ENCODE data around the gene CDK5RAP1.
"Not testable (repeated sequence)": the region's sequence is repeated elsewhere in the genome, so short reads cannot be mapped to it uniquely, and the experiment has no call there.

Gene CDK5RAP1

GRCh38 chr20:33401184-33401920, at the start of gene CDK5RAP1:
CDK5RAP1 (minus strand) TSS chr20:33401519; CDS start chr20:33397064, 4,455 bp downstream.
- peak; percentile 85 for DNase-seq

- DNase-seq: peak; percentile 69
Observed at GRCh38 chr20:33450867-33451266, 49.5 kb upstream of the CDK5RAP1 start.

- DNase-seq: no peak
Observed at GRCh38 chr20:33445881-33446625, 44.7 kb upstream of the CDK5RAP1 start.

- DNase-seq: no peak
Observed at GRCh38 chr20:33444797-33445560, 43.7 kb upstream of the CDK5RAP1 start.

- peak; percentile 69 for DNase-seq
Observed at GRCh38 chr20:33443512-33444239, 42.4 kb upstream of the CDK5RAP1 start, which contains the start of gene SNTA1. SNTA1 (minus strand) TSS chr20:33443763; CDS start chr20:33443620, 143 bp downstream.

GRCh38 chr20:33443006-33443511, 41.7 kb upstream of the CDK5RAP1 start:
- DNase-seq: no peak

GRCh38 chr20:33442136-33443005, 41.1 kb upstream of the CDK5RAP1 start:
- DNase-seq: no peak

GRCh38 chr20:33441142-33441955, 40.0 kb upstream of the CDK5RAP1 start:
- DNase-seq: no peak

- not testable (repeated sequence) for DNase-seq
Observed at GRCh38 chr20:33440562-33440961, 39.2 kb upstream of the CDK5RAP1 start.

- no peak for DNase-seq
Observed at GRCh38 chr20:33438481-33438880, 37.2 kb upstream of the CDK5RAP1 start.

GRCh38 chr20:33437141-33437911, 36.0 kb upstream of the CDK5RAP1 start:
- no peak for DNase-seq

- DNase-seq: no peak
Observed at GRCh38 chr20:33434434-33434833, 33.1 kb upstream of the CDK5RAP1 start.

GRCh38 chr20:33433465-33434234, 32.3 kb upstream of the CDK5RAP1 start:
- DNase-seq: no peak

GRCh38 chr20:33431797-33432381, 30.6 kb upstream of the CDK5RAP1 start:
- DNase-seq: no peak

GRCh38 chr20:33423875-33424274, 22.6 kb upstream of the CDK5RAP1 start:
- DNase-seq: not testable (repeated sequence)

GRCh38 chr20:33423141-33423834, 22.0 kb upstream of the CDK5RAP1 start:
- DNase-seq: peak; percentile 79

- DNase-seq: no peak
Observed at GRCh38 chr20:33419140-33419974, 18.0 kb upstream of the CDK5RAP1 start.

Measured in HCEC 1CT (cell line).